ENCODE measurements around the gene FTSJ1.

GRCh38 chrX:48520976-48521352 is 45.0 kb downstream of the FTSJ1 start:
- TF ChIP-seq CTCF (IDR thresholded peaks at IDR 0.05) (no peak), EZH2 (IDR thresholded peaks at IDR 0.05) (no peak), EZH2phosphoT487 (IDR thresholded peaks at IDR 0.05) (no peak)

Measured in neural progenitor cell (in vitro differentiated cells).